ENCODE results near the gene CSF1R. TPM values are rescaled to one million over a fixed set of nuclear protein-coding genes. Genes with fewer than 3 reads are reported as not detected.

The CSF1R gene
- total and polyA plus RNA-seq, 2 of the 8 experiments (the other 6 are each of a cell fraction or from before 2014, with no cell fraction given): 0.12 TPM; not detected in 1

GRCh38 chr5:150118561-150119229 lies 32.3 kb upstream of the CSF1R start:
- Histone ChIP-seq H3K79me1 (ENCODE audit: low read depth, low read length) (no peaks in the 10 kb centered on the region), H2BK20ac (ENCODE audit: low read length) (no peak overlapping the region), H4K91ac (replicated peaks; ENCODE audit: insufficient read length, low read length) (no peak overlapping the region), H3K56ac (replicated peaks; ENCODE audit: insufficient read length, low read depth, low read length) (no peak overlapping the region), H2BK12ac (ENCODE audit: low read depth, low read length) (no peak overlapping the region), H3K4ac (replicated peaks; ENCODE audit: insufficient read length, low read depth, low read length) (no peak overlapping the region), H4K8ac (ENCODE audit: extremely low read depth, insufficient read depth, low read length) (no peak overlapping the region), H3K9ac (replicated peaks in 1 of 4; ENCODE audit: extremely low read depth in 1 of 4, low read depth in 3 of 4, low read length in 3 of 4) (no peak overlapping the region), H3K27me3 (replicated peaks in 1 of 4; ENCODE audit: control insufficient read depth in 3 of 4, extremely low read depth in 1 of 4, insufficient read depth in 3 of 4, low read length in 3 of 4) (no peaks in the 10 kb centered on the region), H3K9me3 (ENCODE audit: insufficient read depth in 2 of 2, low read depth in 1 of 2, low read length in 1 of 2) (no peaks in the 10 kb centered on the region), H4K5ac (ENCODE audit: insufficient read length, low read depth, low read length) (no peak overlapping the region), H2BK120ac (replicated peaks; ENCODE audit: low read depth, low read length) (no peak overlapping the region), H3K36me3 (ENCODE audit: control insufficient read depth in 2 of 4, insufficient read depth in 4 of 4, low read length in 3 of 4) (no peaks in the 10 kb centered on the region), H4K20me1 (replicated peaks in 1 of 2; ENCODE audit: control insufficient read depth in 1 of 2, insufficient read depth in 2 of 2, low read length in 2 of 2) (peaks cover 0 to 3% of the 10 kb centered on the region in 2 experiments), H2AFZ (ENCODE audit: low read length) (no peak overlapping the region), H3K18ac (ENCODE audit: extremely low read depth, low read length) (no peak overlapping the region), H2BK15ac (ENCODE audit: low read length) (no peak overlapping the region), H3K23ac (ENCODE audit: insufficient read length) (no peak overlapping the region), H3K23me2 (ENCODE audit: low read depth, low read length) (no peaks in the 10 kb centered on the region), H3K79me2 (ENCODE audit: control insufficient read depth in 1 of 2, insufficient read depth in 2 of 2, low read length in 2 of 2) (no peaks in the 10 kb centered on the region), H3K14ac (ENCODE audit: insufficient read length) (no peak overlapping the region), H2BK5ac (ENCODE audit: low read depth, low read length) (no peak overlapping the region), H3K4me2 (ENCODE audit: insufficient read depth in 1 of 2, low read depth in 2 of 2, low read length in 2 of 2) (no peak overlapping the region), H3K4me3 (ENCODE audit: extremely low read depth in 1 of 4, insufficient read depth in 2 of 4, low read depth in 3 of 4, low read length in 4 of 4) (no peak overlapping the region), H3K4me1 (replicated peaks in 1 of 4; ENCODE audit: control insufficient read depth in 3 of 4, insufficient read depth in 4 of 4, low read length in 3 of 4) (peaks cover 0 to 6% (median 2%) of the 10 kb centered on the region in 4 experiments; a peak in 3 of 7 replicates), H3K27ac (ENCODE audit: low read depth, low read length) (no peak overlapping the region), H2AK5ac (ENCODE audit: low read depth, low read length) (no peak overlapping the region)
- POLR2A ChIA-PET (ENCODE audit: partially characterized antibody): interaction anchor here (1.3 kb wide), 1 partner anchor 185 kb away, joined by 3 read pairs; no protein-coding TSS in a partner anchor
- WGBS, 2 experiments (ENCODE audit: extremely low coverage in 1 of 2, insufficient coverage in 1 of 2, insufficient read length in 1 of 2, insufficient replicate concordance in 2 of 2, low coverage in 1 of 2, low lambda C conversion rate in 2 of 2, missing lambda C conversion rate in 1 of 2): 80% methylated on average over 11 of the region's 11 CpGs; no CpG with 5 or more reads in 1 of the 2 experiments
- CTCF ChIA-PET (ENCODE audit: partially characterized antibody): interaction anchor here (0.6 to 16.9 kb wide), 18 partner anchors 9 to 434 kb away, joined by 3 to 188 read pairs (median 4); partner anchors contain the start of gene PDGFRB
- DNase-seq (ENCODE audit: low read depth in 1 of 2, low spot score in 2 of 2) (no peak), FAIRE-seq (no peak)
- no peak for TF ChIP-seq GABPA (IDR thresholded peaks at IDR 0.05; ENCODE audit: borderline replicate concordance, insufficient read depth, low read length)
- no peak for TF ChIP-seq ZNF274 (IDR thresholded peaks at IDR 0.05; ENCODE audit: borderline replicate concordance, extremely low read depth, low read length)
- TF ChIP-seq EGR1 (IDR thresholded peaks at IDR 0.05; ENCODE audit: borderline replicate concordance, low read depth, low read length): no peak
- TF ChIP-seq EP300 (IDR thresholded peaks at IDR 0.05; ENCODE audit: borderline replicate concordance in 1 of 2, low read depth in 2 of 2, low read length in 2 of 2): no peak
- no peak for TF ChIP-seq MAFK (IDR thresholded peaks at IDR 0.05; ENCODE audit: low read depth, low read length)
- TF ChIP-seq KDM4A (IDR thresholded peaks at IDR 0.05; ENCODE audit: low read depth, low read length, severe bottlenecking): no peak
- no peak for TF ChIP-seq SRF (IDR thresholded peaks at IDR 0.05; ENCODE audit: low read depth, low read length)
- TF ChIP-seq SUZ12 (IDR thresholded peaks at IDR 0.05; ENCODE audit: low read length): no peak
- TF ChIP-seq ATF2 (IDR thresholded peaks at IDR 0.05; ENCODE audit: low read length): no peak
- no peak for TF ChIP-seq TEAD4 (IDR thresholded peaks at IDR 0.05; ENCODE audit: low read depth, low read length)
